GM12878 (cell line): ENCODE results near the gene CLPTM1. TPM values are rescaled to one million over a fixed set of nuclear protein-coding genes. Genes with fewer than 3 reads are reported as not detected.
A peak's percentile ranks its signal among the peaks of the same experiment; 100 is the strongest.
"Not testable (repeated sequence)": the region's sequence is repeated elsewhere in the genome, so short reads cannot be mapped to it uniquely, and the experiment has no call there.

Source experiments
- ATAC-seq: fragments of 200-7000 bp; cut with Tn5 transposase; 3 replicates; pipeline ENCODE4 v1.9.1; 2020; ENCODE audit warnings: mild to moderate bottlenecking, moderate library complexity
- BruUV-seq: library from RNA; stranded (reverse); fragments of 400-500 nt; replicated peaks from 2 replicates; lab custom pipeline; 2021; lab: Mats Ljungman, UMichigan
- CTCF ChIA-PET: fragments of 300-600 bp; sonication (Branson Sonifier 250); formaldehyde crosslinking; extraction: SDS; loops from one replicate; lab custom pipeline; 2021; ENCODE audit warnings: inconsistent platforms; lab: Yijun Ruan, JAX
- POLR2A ChIA-PET: fragments of 350-600 bp; formaldehyde crosslinking; extraction: SDS; loops from one replicate; lab custom pipeline; 2021; ENCODE audit warnings: inconsistent platforms; lab: Charles Lee
- RAD21 ChIA-PET: fragments of 300-600 bp; sonication (Branson Sonifier 250); formaldehyde crosslinking; loops from one replicate; lab custom pipeline; 2023; ENCODE audit warnings: antibody characterized with exemption; ENCODE audit not compliant: unreplicated experiment; lab: Charles Lee
- SMC1A ChIA-PET: fragments of 300-600 bp; sonication (Branson Sonifier 250); formaldehyde crosslinking; loops from one replicate; lab custom pipeline; 2023; ENCODE audit not compliant: unreplicated experiment, uncharacterized antibody; lab: Charles Lee
- DNase-seq: peaks from one replicate; pipeline ENCODE4 v3.0.0-alpha.2; 2011; ENCODE audit warnings: low read depth, low spot score
- FAIRE-seq: peaks from 3 replicates; lab custom pipeline; 2011; peaks lifted over from hg19 to GRCh38; lab: Jason Lieb, UNC
- H2AFZ ChIP-seq: 2 replicates; pipeline ENCODE4 v1.6.0; 2011; ENCODE audit warnings: low read depth, low read length, control low read depth; ENCODE audit not compliant: control insufficient read depth
- H3K27ac ChIP-seq: 2 replicates; pipeline ENCODE4 v1.5.1; 2011; ENCODE audit warnings: control low read depth; ENCODE audit not compliant: control insufficient read depth, insufficient read depth
- H3K27me3 ChIP-seq, 2 experiments: replicated peaks in 1 of 2; 2 replicates each; pipeline versions ENCODE4 v1.6.0 to v1.6.1; 2011; ENCODE audit warnings: low read length in 1 of 2; ENCODE audit not compliant: control insufficient read depth in 2 of 2, insufficient read depth in 2 of 2
- H3K36me3 ChIP-seq, 2 experiments: 2 replicates each; pipeline ENCODE4 v1.5.1; 2011; ENCODE audit warnings: low read length in 1 of 2; ENCODE audit not compliant: control insufficient read depth in 2 of 2, insufficient read depth in 2 of 2
- H3K4me1 ChIP-seq: 2 replicates; pipeline ENCODE4 v1.6.1; 2011; ENCODE audit warnings: mild to moderate bottlenecking, low read length, moderate library complexity, mixed read lengths; ENCODE audit not compliant: control insufficient read depth, insufficient read depth
- H3K4me2 ChIP-seq: 2 replicates; pipeline ENCODE4 v1.6.0; 2011; ENCODE audit warnings: control low read depth; ENCODE audit not compliant: control insufficient read depth, insufficient read depth
- H3K4me3 ChIP-seq: fragments of 200-600 bp; sonication (generic); 2 replicates; pipeline ENCODE4 v1.5.1; 2016
- H3K79me2 ChIP-seq: 2 replicates; pipeline ENCODE4 v1.6.0; 2011; ENCODE audit warnings: low read length; ENCODE audit not compliant: control insufficient read depth, insufficient read depth
- H3K9ac ChIP-seq: 2 replicates; pipeline ENCODE4 v1.8.0; 2011; ENCODE audit warnings: low read length, control low read depth, mixed read lengths; ENCODE audit not compliant: control insufficient read depth, insufficient read depth
- H3K9me3 ChIP-seq: replicated peaks from 3 replicates; pipeline ENCODE4 v1.5.1; 2011; ENCODE audit warnings: mild to moderate bottlenecking, low read length; ENCODE audit not compliant: control insufficient read depth, insufficient read depth
- H4K20me1 ChIP-seq: 2 replicates; pipeline ENCODE4 v1.6.0; 2011; ENCODE audit not compliant: control insufficient read depth, insufficient read depth
- WGBS: methylation state at CpG from one replicate; pipeline ENCODE4 v1.1.6; 2016; ENCODE audit warnings: low lambda C conversion rate; ENCODE audit not compliant: insufficient replicate concordance, insufficient coverage; ENCODE audit errors: missing lambda C conversion rate; 5-methylcytosine and 5-hydroxymethylcytosine counted together
- in situ Hi-C: fragments of 300-500 bp; cut with MboI; formaldehyde crosslinking; loops from 9 replicates; pipeline ENCODE4 v1.14.3; 2018; ENCODE audit warnings: mixed read lengths
- intact Hi-C: fragments of 100-400 bp; cut with micrococcal nuclease; formaldehyde crosslinking; loops from one replicate; pipeline ENCODE4 v1.14.2; 2022; ENCODE audit not compliant: unreplicated experiment
- polyA plus RNA-seq, 11 experiments: library from polyadenylated mRNA; depleted of rRNA in 4 of 11; unstranded in 6 of 11; stranded (reverse) in 5 of 11; fragments of >200 nt; fragmentation: Nextera tagmentation in 4 of 11; fragmentation: Illumina TruSeq in 1 of 11; extraction: Ambion mirVana in 4 of 11; extraction: Trizol in 1 of 11; gene quantifications; 1 replicate in 1 of 11; 2 replicates in 10 of 11; pipeline versions ENCODE4 v1.2.1 to v1.2.3, GENCODE V29; 2011 to 2016; ENCODE audit warnings: inconsistent platforms in 2 of 11, missing spikeins in 2 of 11, low read depth in 1 of 11
- total RNA-seq, 4 experiments: library from RNA; depleted of rRNA in 3 of 4; stranded (reverse); fragments of >200 nt in 3 of 4; fragmentation: Illumina TruSeq in 1 of 4; extraction: Trizol in 1 of 4; gene quantifications; 2 replicates each; pipeline versions ENCODE4 v1.2.1 to v1.2.3, GENCODE V29; 2013 to 2021
- TF ChIP-seq, protein P1 (sequence below): fragments of 450-650 bp; IDR thresholded peaks from 2 replicates; pipeline ENCODE4 v1.6.1; 2016; ENCODE audit warnings: mild to moderate bottlenecking

Gene CLPTM1
- total and polyA plus RNA-seq, 10 of the 15 experiments (the other 5 are each of a cell fraction or from before 2014, with no cell fraction given): 0.42 to 72.6 (median 35.2) TPM

GRCh38 chr19:44999131-44999925 lies 44.1 kb downstream of the CLPTM1 start:
- H3K4me1 ChIP-seq, H3K4me2 ChIP-seq, intact Hi-C loops, H3K4me3 ChIP-seq, H4K20me1 ChIP-seq, H3K9ac ChIP-seq, H2AFZ ChIP-seq, ATAC-seq, BruUV-seq, in situ Hi-C loops, H3K27me3 ChIP-seq, H3K27ac ChIP-seq, H3K36me3 ChIP-seq, H3K9me3 ChIP-seq, DNase-seq, FAIRE-seq: not testable (repeated sequence)
- ChIA-PET SMC1A (interaction anchor here (0.8 to 1.9 kb wide), 4 partner anchors 11 to 48 kb away, joined by 3 to 9 read pairs (median 3); no protein-coding TSS in a partner anchor), RAD21 (interaction anchor here (1.0 to 3.6 kb wide), 4 partner anchors 10 to 60 kb away, joined by 3 to 11 read pairs (median 4); no protein-coding TSS in a partner anchor), CTCF (interaction anchor here (0.8 to 3.0 kb wide), 4 partner anchors 10 to 60 kb away, joined by 3 to 17 read pairs (median 8); no protein-coding TSS in a partner anchor), POLR2A (interaction anchor here (0.7 to 3.6 kb wide), 5 partner anchors 10 to 693 kb away, joined by 3 to 24 read pairs (median 3); partner anchors contain the start of genes QPCTL, SNRPD2 and TRAPPC6A)
- H3K79me2 ChIP-seq: peaks cover 12% of the 10 kb centered on the region
- 49% methylated on average over 12 of the region's 12 CpGs for WGBS

DNA sequence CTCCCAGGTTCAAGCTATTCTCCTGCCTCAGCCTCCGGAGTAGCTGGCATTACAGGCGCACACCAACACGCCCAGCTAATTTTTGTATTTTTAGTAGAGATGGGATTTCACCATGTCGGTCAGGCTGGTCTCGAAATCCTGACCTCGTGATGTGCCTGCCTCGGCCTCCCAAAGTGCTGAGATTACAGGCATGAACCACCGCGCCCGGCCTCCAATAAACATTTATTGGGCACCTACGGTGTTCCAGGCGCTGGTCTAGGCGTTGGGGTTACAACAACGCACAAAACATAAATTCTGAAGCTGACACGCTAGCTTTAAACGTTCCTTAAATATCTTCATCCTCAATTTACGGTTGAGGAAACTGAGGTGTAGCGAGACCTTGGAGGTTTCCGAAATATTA lies 45.5 kb downstream of the CLPTM1 start:
- H3K36me3 ChIP-seq, FAIRE-seq, ATAC-seq, in situ Hi-C loops, H3K4me1 ChIP-seq, H3K9ac ChIP-seq, H4K20me1 ChIP-seq: not testable (repeated sequence)
- H3K4me3 ChIP-seq: peak overlapping the region; percentile 70; the same call in 1 of the 2 replicates
- TF ChIP-seq, protein P1, sequence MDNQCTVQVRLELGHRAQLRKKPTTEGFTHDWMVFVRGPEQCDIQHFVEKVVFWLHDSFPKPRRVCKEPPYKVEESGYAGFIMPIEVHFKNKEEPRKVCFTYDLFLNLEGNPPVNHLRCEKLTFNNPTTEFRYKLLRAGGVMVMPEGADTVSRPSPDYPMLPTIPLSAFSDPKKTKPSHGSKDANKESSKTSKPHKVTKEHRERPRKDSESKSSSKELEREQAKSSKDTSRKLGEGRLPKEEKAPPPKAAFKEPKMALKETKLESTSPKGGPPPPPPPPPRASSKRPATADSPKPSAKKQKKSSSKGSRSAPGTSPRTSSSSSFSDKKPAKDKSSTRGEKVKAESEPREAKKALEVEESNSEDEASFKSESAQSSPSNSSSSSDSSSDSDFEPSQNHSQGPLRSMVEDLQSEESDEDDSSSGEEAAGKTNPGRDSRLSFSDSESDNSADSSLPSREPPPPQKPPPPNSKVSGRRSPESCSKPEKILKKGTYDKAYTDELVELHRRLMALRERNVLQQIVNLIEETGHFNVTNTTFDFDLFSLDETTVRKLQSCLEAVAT: 0 out of 2 replicates have a peak, but pooled peaks have one; percentile 21
- TF ChIP-seq, all 136 proteins: peak for 1; not testable (repeated sequence) for 135
- ChIA-PET SMC1A (interaction anchor here (0.9 to 1.9 kb wide), 4 partner anchors 12 to 47 kb away, joined by 3 to 9 read pairs (median 4); no protein-coding TSS in a partner anchor), POLR2A (interaction anchor here (0.6 to 3.6 kb wide), 10 partner anchors 11 to 677 kb away, joined by 3 to 24 read pairs (median 4); partner anchors contain the start of genes BLOC1S3, GEMIN7 and TRAPPC6A), CTCF (interaction anchor here (0.9 to 3.0 kb wide), 6 partner anchors 11 to 137 kb away, joined by 3 to 17 read pairs (median 6); no protein-coding TSS in a partner anchor), RAD21 (interaction anchor here (0.9 to 3.6 kb wide), 8 partner anchors 12 to 187 kb away, joined by 3 to 11 read pairs (median 4); partner anchors contain the start of genes BLOC1S3, CLASRP and TRAPPC6A)
- H3K9me3 ChIP-seq, H3K27me3 ChIP-seq, intact Hi-C loops, DNase-seq: not testable (repeated sequence)
- Histone ChIP-seq H2AFZ (peak overlapping the region; percentile 90), H3K4me2 (peak overlapping the region; percentile 92), H3K27ac (peak overlapping the region; percentile 53; the same call in 1 of the 2 replicates), H3K79me2 (peaks cover 12% of the 10 kb centered on the region)
- WGBS: 53% methylated on average over 19 of the region's 19 CpGs
- TSS peak; percentile 95 for BruUV-seq
